Trophoblast cell (in vitro differentiated cells and primary cell): ENCODE data around the gene IMMP2L.

Source experiments
- DNase-seq, 2 donors: peaks; one replicate each; pipeline ENCODE4 v3.0.0-alpha.2; 2016
- H2AFZ ChIP-seq: 2 replicates; pipeline ENCODE4 v1.6.1; 2013; ENCODE audit warnings: low read length, moderate library complexity, mild to moderate bottlenecking; ENCODE audit not compliant: insufficient read depth, poor library complexity
- H2AK5ac ChIP-seq: 2 replicates; pipeline ENCODE4 v1.6.1; 2013; ENCODE audit warnings: mild to moderate bottlenecking, low read length
- H2BK120ac ChIP-seq: 2 replicates; pipeline ENCODE4 v1.6.1; 2013; ENCODE audit warnings: low read length, mild to moderate bottlenecking, moderate library complexity; ENCODE audit not compliant: insufficient read depth, poor library complexity
- H2BK12ac ChIP-seq: 2 replicates; pipeline ENCODE4 v1.6.1; 2013; ENCODE audit warnings: mild to moderate bottlenecking, low read length, moderate library complexity
- H2BK5ac ChIP-seq: 2 replicates; pipeline ENCODE4 v1.6.1; 2013; ENCODE audit warnings: low read length, low read depth, moderate library complexity, mild to moderate bottlenecking; ENCODE audit not compliant: poor library complexity
- H3K14ac ChIP-seq: 2 replicates; pipeline ENCODE4 v1.6.1; 2013; ENCODE audit warnings: mild to moderate bottlenecking, low read length
- H3K18ac ChIP-seq: 2 replicates; pipeline ENCODE4 v1.6.1; 2013; ENCODE audit warnings: mild to moderate bottlenecking, low read length
- H3K23ac ChIP-seq: 2 replicates; pipeline ENCODE4 v1.6.1; 2013; ENCODE audit warnings: low read length
- H3K27ac ChIP-seq: 2 replicates; pipeline ENCODE4 v1.5.1; 2013; ENCODE audit warnings: low read depth, mild to moderate bottlenecking, inconsistent platforms, low read length, moderate library complexity
- H3K27me3 ChIP-seq: 2 replicates; pipeline ENCODE4 v1.6.1; 2013; ENCODE audit warnings: inconsistent platforms, mild to moderate bottlenecking, low read length, moderate library complexity; ENCODE audit not compliant: insufficient read depth
- H3K36me3 ChIP-seq, 2 experiments: 1 replicate in 1 of 2; 2 replicates in 1 of 2; pipeline ENCODE4 v1.6.1; 2013; ENCODE audit warnings: low read length in 2 of 2, mild to moderate bottlenecking in 2 of 2, moderate library complexity in 1 of 2; ENCODE audit not compliant: insufficient read depth in 2 of 2, control insufficient read depth in 1 of 2
- H3K4ac ChIP-seq: 2 replicates; pipeline ENCODE4 v1.6.1; 2013; ENCODE audit warnings: low read depth, mild to moderate bottlenecking, low read length, moderate library complexity
- H3K4me1 ChIP-seq, 2 experiments: 1 replicate in 1 of 2; 2 replicates in 1 of 2; pipeline ENCODE4 v1.6.1; 2013; ENCODE audit warnings: low read length in 2 of 2, mild to moderate bottlenecking in 2 of 2, moderate library complexity in 1 of 2; ENCODE audit not compliant: insufficient read depth in 2 of 2, control insufficient read depth in 1 of 2
- H3K4me2 ChIP-seq: 2 replicates; pipeline ENCODE4 v1.6.1; 2013; ENCODE audit warnings: inconsistent platforms, mild to moderate bottlenecking, low read length, moderate library complexity
- H3K4me3 ChIP-seq: 2 replicates; pipeline ENCODE4 v1.5.1; 2013; ENCODE audit warnings: mild to moderate bottlenecking, low read depth, low read length, inconsistent platforms
- H3K79me1 ChIP-seq: one replicate; pipeline ENCODE4 v1.6.1; 2013; ENCODE audit warnings: low read length
- H3K79me2 ChIP-seq: 2 replicates; pipeline ENCODE4 v1.6.1; 2013; ENCODE audit warnings: low read length, mild to moderate bottlenecking; ENCODE audit not compliant: control insufficient read depth, insufficient read depth, poor library complexity
- H3K9ac ChIP-seq: 2 replicates; pipeline ENCODE4 v1.6.1; 2013; ENCODE audit warnings: mild to moderate bottlenecking, low read length
- H3K9me3 ChIP-seq: 2 replicates; pipeline ENCODE4 v1.6.1; 2013; ENCODE audit warnings: low read depth, mild to moderate bottlenecking, control low read depth, inconsistent platforms, low read length; ENCODE audit not compliant: insufficient read depth
- H4K12ac ChIP-seq: 2 replicates; pipeline ENCODE4 v1.6.1; 2013; ENCODE audit warnings: low read depth, mild to moderate bottlenecking, low read length, moderate library complexity
- H4K8ac ChIP-seq: 2 replicates; pipeline ENCODE4 v1.6.1; 2013; ENCODE audit warnings: low read depth, mild to moderate bottlenecking, low read length, moderate library complexity
- H4K91ac ChIP-seq: one replicate; pipeline ENCODE4 v1.6.1; 2013; ENCODE audit warnings: low read depth, mild to moderate bottlenecking, low read length, moderate library complexity
- WGBS: extraction: QIAGEN DNeasy Blood & Tissue Kit; methylation state at CpG from one replicate; pipeline ENCODE4 v1.1.7; 2013; ENCODE audit warnings: missing lambda C conversion rate; ENCODE audit not compliant: insufficient read length, insufficient coverage; ENCODE audit errors: extremely low coverage; 5-methylcytosine and 5-hydroxymethylcytosine counted together

The IMMP2L gene

DNA sequence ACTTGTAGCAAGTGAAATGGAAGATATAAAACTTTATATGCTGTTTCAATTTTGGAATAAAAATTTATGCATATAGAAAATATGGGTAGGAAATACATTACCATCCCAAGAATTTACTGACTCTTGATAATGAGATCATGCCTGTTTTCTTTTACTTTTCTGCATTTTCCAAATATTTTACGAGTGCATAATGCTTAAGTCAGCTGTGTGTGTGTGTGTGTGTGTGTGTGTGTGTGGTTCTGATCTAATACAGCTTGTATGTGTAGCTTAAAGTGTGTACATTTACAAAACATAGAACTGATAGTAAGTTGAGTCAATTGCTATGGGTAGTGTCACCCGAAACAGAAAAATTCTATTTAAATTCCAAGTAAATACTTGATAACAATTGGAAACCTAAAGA, 787.2 kb downstream of the IMMP2L start:
- no peak overlapping the region for H2AFZ ChIP-seq
- no peak overlapping the region for H3K4me3 ChIP-seq
- no peaks in the 10 kb centered on the region for H3K9me3 ChIP-seq
- no CpG with 5 or more reads among the region's 2 CpGs for WGBS
- no peaks in the 10 kb centered on the region for H3K27me3 ChIP-seq
- no peak overlapping the region for H3K14ac ChIP-seq
- no peak overlapping the region for H2BK120ac ChIP-seq
- no peak overlapping the region for H3K9ac ChIP-seq
- H4K8ac ChIP-seq: no peak overlapping the region
- H4K91ac ChIP-seq: no peak overlapping the region
- H4K12ac ChIP-seq: no peak overlapping the region
- peak; percentile 55 to 69 for DNase-seq
- no peak overlapping the region for H3K18ac ChIP-seq
- no peak overlapping the region for H3K4me2 ChIP-seq
- H3K23ac ChIP-seq: no peak overlapping the region
- no peaks in the 10 kb centered on the region for H3K79me2 ChIP-seq
- no peak overlapping the region for H2BK5ac ChIP-seq
- H2BK12ac ChIP-seq: no peak overlapping the region
- H3K36me3 ChIP-seq: no peaks in the 10 kb centered on the region
- H3K4ac ChIP-seq: no peak overlapping the region
- H3K4me1 ChIP-seq: no peaks in the 10 kb centered on the region
- H3K27ac ChIP-seq: no peak overlapping the region
- no peak overlapping the region for H2AK5ac ChIP-seq
- H3K79me1 ChIP-seq: no peaks in the 10 kb centered on the region

DNA sequence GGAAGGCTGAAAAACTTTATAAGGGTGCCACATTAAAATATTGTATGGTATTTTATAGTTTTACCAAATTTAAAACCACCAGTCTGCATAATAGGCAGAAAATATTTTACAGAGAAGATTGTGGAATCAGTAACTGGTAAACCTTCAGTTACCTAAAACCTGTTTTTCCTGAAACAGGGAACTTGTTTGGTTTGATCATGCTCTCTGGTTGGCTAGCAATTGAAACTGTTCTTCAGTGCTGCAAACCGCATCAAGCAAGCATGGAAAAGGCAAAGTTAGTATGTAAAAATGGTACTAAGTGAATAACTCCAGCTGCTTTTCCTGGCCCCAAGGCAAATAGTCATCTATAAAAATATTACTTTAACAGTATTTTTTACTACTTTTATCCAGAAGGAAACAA, 788.2 kb downstream of the IMMP2L start:
- Histone ChIP-seq H3K79me1 (no peaks in the 10 kb centered on the region), H3K27me3 (no peaks in the 10 kb centered on the region), H2BK5ac (no peak overlapping the region), H3K9me3 (no peaks in the 10 kb centered on the region), H3K14ac (no peak overlapping the region), H3K4me1 (no peaks in the 10 kb centered on the region), H4K12ac (no peak overlapping the region), H3K4me2 (no peak overlapping the region), H4K8ac (no peak overlapping the region), H3K27ac (no peak overlapping the region), H3K4ac (no peak overlapping the region), H2AK5ac (no peak overlapping the region), H2AFZ (no peak overlapping the region), H3K18ac (no peak overlapping the region), H3K23ac (no peak overlapping the region), H4K91ac (no peak overlapping the region), H3K79me2 (no peaks in the 10 kb centered on the region), H2BK120ac (no peak overlapping the region), H3K36me3 (no peaks in the 10 kb centered on the region), H3K9ac (no peak overlapping the region), H2BK12ac (no peak overlapping the region), H3K4me3 (no peak overlapping the region)
- peak; percentile 10 to 88 for DNase-seq
- WGBS: no CpG with 5 or more reads among the region's 1 CpG

DNA sequence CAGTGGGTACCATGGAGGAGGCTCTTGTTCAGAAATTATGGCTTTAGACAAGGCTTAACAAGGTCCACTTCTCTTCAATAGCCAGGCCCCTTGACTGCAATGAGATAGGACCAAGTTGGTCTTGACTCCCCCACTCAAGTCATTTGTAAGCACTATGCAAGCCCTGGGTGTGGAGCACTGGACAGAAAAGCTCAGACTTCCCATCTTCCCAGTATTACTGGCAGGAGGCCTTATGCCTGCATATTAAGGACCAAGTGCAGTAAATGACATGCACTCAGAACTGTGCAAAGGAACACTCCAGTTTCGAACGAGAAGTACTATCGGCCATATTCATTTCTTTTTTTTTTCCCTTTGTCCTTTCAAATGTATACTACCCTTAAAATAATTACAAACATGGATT, 789.7 kb downstream of the IMMP2L start:
- no peak overlapping the region for H2BK12ac ChIP-seq
- WGBS: no CpG with 5 or more reads among the region's 3 CpGs
- H4K8ac ChIP-seq: no peak overlapping the region
- H4K12ac ChIP-seq: no peak overlapping the region
- H3K4me2 ChIP-seq: no peak overlapping the region
- H3K4me3 ChIP-seq: no peak overlapping the region
- no peak overlapping the region for H2AK5ac ChIP-seq
- no peaks in the 10 kb centered on the region for H3K36me3 ChIP-seq
- H3K9ac ChIP-seq: no peak overlapping the region
- H3K23ac ChIP-seq: no peak overlapping the region
- no peaks in the 10 kb centered on the region for H3K4me1 ChIP-seq
- no peak overlapping the region for H3K4ac ChIP-seq
- H3K79me1 ChIP-seq: peaks cover 1% of the 10 kb centered on the region
- no peak overlapping the region for H3K18ac ChIP-seq
- no peak overlapping the region for H4K91ac ChIP-seq
- H2BK5ac ChIP-seq: no peak overlapping the region
- DNase-seq: no peak
- H3K14ac ChIP-seq: no peak overlapping the region
- H2BK120ac ChIP-seq: no peak overlapping the region
- H3K9me3 ChIP-seq: no peaks in the 10 kb centered on the region
- H3K27ac ChIP-seq: no peak overlapping the region
- H3K27me3 ChIP-seq: no peaks in the 10 kb centered on the region
- no peaks in the 10 kb centered on the region for H3K79me2 ChIP-seq
- no peak overlapping the region for H2AFZ ChIP-seq

DNA sequence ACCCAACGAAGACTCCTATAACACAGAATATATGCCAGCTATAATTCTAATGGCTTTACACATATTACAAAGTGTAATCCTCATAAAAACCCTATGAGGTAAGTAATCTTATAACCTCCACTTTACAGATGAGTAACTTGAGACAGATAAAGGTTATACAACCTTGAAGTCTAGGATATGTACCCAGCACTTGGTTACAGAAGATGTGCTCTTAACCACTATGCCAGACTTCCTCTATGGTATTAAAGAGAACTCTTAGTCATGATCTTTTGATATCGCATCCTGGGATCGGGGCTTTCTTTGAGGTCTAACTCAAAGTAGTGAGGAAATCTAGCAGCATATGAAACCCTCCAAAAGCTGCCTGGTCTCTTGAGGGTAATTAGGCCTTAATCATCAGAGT, 790.6 kb downstream of the IMMP2L start:
- Histone ChIP-seq H2BK12ac (no peak overlapping the region), H2AFZ (no peak overlapping the region), H4K12ac (no peak overlapping the region), H3K4me3 (no peak overlapping the region), H3K79me1 (peaks cover 1% of the 10 kb centered on the region), H2BK5ac (no peak overlapping the region), H3K79me2 (no peaks in the 10 kb centered on the region), H3K27me3 (no peaks in the 10 kb centered on the region), H2AK5ac (no peak overlapping the region), H3K14ac (no peak overlapping the region), H3K9me3 (no peaks in the 10 kb centered on the region), H3K18ac (no peak overlapping the region), H3K36me3 (no peaks in the 10 kb centered on the region), H3K27ac (no peak overlapping the region), H3K23ac (no peak overlapping the region), H3K9ac (no peak overlapping the region), H4K91ac (no peak overlapping the region), H4K8ac (no peak overlapping the region), H3K4me2 (no peak overlapping the region), H3K4ac (no peak overlapping the region), H3K4me1 (no peaks in the 10 kb centered on the region), H2BK120ac (no peak overlapping the region)
- no CpG with 5 or more reads among the region's 3 CpGs for WGBS
- DNase-seq: no peak
